NCI-H1930 (cell line): ENCODE results near the gene CHST4.
"Not testable (repeated sequence)": the region's sequence is repeated elsewhere in the genome, so short reads cannot be mapped to it uniquely, and the experiment has no call there.

Source experiments
- DNase-seq, 2 experiments: peaks; one replicate each; lab custom pipeline; 2025; lab: John Stamatoyannopoulos, UW

CHST4 gene

DNA sequence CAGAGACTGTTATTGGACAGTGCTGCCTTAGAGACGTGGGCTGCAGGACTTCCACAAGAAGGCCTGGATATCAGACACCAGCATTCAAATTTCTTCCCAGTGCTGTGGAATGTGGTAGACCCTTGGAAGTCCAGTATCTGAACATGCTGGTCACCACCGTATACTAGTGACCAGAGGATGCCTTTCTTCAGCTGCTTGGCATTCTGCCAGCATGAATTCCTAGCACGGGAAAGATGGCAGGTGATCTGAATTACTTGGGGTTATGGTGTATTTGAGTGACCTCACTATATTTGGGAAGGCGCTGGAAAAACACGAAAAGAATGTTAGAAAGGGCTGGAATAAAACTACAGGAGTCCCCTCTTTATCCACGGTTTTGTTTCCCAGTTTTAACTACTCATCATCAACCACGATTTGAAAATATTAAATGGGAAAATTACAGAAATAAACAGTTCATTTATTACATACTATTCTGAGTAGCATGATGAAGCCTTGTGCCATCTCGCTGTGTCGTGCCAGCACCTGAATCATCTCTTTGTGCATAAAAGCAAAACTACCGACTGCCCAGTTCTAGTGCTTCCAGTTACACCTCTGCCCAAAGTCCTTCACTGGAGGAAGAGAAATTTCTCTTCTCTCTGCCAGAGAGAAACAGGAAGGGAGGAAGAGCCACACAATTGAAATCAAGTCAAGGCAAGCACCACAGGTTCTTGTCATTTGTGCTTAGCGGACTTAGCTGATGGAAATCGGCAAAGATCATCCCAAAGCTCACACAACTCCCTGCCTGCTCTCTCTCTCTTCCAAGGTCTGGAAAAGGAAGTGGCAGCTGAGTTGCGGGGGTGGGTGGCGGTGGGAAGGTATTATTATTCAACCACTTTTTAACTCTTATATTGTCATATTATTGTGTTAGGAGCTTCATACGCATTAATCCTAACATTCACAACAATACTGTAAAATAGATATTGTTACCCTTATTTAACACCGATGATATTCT is 1.4 kb upstream of the CHST4 start:
- no peak for DNase-seq

DNA sequence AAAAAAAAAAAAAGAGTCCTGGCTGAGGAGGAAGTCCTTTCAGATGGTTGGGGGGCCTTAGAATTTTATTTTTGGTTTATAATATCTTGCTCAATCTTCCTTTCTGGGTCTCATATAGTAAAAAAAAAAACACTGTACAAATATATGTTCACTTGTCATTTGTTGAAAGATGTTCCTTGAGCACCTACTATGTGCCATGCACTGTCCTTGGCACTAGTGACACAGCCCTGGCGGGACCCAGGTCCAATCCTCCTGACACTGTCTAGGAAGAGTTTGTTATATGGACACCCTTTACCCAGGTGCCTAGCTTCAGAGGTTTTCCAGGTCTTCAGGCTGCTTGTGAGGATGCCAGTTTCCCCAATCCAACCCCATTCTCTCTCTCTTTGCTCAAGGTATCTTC is 2.0 kb downstream of the CHST4 start:
- no peak for DNase-seq

DNA sequence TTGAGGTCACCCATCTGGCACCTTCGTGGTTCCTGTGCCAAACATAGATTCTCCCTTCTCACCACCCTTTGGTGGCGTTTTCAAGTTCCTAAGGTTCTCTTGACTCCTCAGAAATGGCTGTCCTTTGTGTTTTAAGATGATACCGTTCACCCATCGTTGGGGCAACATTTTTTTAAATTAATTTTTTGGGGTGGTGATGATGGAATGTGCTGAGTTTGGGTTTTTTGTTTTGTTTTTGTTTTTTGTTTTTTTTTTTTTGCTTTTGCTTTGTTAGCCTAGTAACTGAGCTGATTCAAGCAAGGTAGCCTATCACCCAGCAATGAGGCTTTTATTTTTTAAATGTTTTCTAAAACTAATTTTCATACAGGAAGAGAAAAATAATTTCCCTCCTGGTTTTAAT is 2.6 kb downstream of the CHST4 start:
- DNase-seq: no peak

DNA sequence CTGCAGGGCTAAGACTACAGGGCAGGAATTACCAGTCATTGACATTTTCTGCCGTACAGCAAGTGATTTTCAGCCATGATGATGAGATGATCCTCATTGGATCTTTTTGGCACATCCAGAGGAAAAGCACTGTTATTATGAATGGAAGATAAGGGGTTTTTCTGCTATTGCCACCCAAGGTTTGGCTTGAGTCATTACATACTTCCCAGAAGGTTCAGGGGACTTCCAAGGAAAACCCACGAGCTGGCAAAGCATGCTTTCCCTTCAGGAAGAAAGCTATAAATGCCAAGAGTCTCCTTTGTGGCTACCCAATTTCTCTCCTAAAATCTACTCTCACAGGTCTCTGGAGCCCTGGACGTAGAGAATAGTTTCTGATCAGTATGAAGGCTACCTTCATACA is 6.1 kb downstream of the CHST4 start:
- no peak for DNase-seq

DNA sequence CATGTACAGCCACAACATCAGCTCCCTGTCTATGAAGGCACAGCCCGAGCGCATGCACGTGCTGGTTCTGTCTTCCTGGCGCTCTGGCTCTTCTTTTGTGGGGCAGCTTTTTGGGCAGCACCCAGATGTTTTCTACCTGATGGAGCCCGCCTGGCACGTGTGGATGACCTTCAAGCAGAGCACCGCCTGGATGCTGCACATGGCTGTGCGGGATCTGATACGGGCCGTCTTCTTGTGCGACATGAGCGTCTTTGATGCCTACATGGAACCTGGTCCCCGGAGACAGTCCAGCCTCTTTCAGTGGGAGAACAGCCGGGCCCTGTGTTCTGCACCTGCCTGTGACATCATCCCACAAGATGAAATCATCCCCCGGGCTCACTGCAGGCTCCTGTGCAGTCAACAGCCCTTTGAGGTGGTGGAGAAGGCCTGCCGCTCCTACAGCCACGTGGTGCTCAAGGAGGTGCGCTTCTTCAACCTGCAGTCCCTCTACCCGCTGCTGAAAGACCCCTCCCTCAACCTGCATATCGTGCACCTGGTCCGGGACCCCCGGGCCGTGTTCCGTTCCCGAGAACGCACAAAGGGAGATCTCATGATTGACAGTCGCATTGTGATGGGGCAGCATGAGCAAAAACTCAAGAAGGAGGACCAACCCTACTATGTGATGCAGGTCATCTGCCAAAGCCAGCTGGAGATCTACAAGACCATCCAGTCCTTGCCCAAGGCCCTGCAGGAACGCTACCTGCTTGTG is 10.7 kb downstream of the CHST4 start:
- no peak for DNase-seq

DNA sequence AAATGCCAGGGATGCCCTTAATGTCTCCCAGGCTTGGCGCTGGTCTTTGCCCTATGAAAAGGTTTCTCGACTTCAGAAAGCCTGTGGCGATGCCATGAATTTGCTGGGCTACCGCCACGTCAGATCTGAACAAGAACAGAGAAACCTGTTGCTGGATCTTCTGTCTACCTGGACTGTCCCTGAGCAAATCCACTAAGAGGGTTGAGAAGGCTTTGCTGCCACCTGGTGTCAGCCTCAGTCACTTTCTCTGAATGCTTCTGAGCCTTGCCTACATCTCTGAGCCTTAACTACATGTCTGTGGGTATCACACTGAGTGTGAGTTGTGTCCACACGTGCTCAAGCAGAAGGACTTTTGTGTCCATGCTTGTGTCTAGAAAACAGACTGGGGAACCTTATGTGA is 11.4 kb downstream of the CHST4 start:
- DNase-seq: peak in 1 of 2 experiments; percentile 7

DNA sequence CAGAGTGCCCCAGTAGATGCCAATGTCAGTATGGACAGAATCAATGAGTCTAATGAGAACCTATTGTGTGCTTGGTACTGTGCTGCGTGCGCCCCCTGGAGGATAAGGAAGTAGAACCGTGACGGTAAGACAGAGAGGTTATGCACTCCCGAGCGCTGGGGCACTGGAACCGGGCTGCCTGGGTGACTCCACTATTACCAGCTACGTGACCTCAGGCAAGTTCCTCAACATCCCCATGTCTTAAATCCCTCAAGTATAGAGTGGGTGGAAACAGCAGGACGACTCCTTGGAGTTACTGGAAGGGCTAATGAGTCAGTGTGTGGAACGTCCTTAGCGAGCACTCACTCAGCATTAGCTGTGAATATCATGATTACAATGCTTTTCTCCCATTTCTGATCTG is 16.2 kb downstream of the CHST4 start:
- peak in 1 of 2 experiments; percentile 4 for DNase-seq

DNA sequence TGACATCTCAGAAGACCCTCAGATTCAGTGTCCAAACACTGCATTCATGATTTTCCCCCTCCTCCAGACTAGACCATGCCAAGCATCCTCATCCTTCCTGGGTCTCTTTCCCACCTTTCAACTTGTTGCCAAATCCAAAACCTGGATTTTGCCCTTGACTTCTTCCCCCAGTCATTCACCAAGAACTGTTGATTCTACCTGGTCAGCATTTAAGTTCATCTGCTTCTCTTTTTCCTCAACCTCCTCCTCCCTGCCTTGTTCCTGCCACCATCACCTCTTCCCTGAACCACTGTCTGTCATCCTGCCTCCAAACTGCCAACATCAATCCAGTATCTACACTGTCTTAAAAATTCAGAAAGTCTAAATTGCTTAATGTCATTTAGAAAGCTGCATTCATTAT is 20.9 kb downstream of the CHST4 start:
- no peak for DNase-seq

DNA sequence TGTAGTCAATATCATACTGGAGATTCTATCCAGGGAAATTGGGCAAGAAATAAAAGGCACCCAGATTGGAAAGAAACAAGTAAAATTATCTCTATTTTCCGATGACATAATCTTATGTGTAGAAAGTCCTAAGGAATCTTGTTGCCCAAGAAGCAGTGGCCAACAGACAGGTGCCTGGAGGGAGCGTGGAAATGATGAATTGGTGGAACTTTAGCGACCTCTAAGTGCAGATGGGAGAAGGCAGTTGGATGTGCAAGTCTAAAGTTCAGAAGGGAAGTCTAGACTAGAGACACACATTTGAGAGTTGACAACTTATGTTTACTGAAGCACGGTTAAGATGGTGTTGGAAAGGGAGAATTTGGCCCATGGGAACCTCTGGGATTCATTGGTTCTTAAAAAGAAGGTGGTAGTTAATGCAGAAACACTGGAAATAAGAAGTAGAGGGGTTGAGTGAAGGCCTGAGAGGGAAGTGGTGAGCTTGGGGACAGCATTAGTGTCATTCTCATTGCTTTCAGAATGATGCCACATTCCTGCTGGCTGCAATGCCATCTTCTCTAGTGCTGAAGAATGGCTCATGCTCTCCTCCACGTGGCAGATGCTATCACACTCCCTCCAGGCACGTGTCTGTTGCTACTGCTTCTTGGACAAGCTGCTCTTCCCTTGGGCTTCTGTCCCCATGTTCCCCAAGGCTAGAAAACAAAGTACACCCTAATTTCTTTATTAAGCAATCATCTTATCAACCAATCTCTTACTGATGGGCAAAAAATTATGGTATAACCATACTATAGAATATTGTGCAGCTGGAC is 26.7 kb downstream of the CHST4 start:
- no peak for DNase-seq

DNA sequence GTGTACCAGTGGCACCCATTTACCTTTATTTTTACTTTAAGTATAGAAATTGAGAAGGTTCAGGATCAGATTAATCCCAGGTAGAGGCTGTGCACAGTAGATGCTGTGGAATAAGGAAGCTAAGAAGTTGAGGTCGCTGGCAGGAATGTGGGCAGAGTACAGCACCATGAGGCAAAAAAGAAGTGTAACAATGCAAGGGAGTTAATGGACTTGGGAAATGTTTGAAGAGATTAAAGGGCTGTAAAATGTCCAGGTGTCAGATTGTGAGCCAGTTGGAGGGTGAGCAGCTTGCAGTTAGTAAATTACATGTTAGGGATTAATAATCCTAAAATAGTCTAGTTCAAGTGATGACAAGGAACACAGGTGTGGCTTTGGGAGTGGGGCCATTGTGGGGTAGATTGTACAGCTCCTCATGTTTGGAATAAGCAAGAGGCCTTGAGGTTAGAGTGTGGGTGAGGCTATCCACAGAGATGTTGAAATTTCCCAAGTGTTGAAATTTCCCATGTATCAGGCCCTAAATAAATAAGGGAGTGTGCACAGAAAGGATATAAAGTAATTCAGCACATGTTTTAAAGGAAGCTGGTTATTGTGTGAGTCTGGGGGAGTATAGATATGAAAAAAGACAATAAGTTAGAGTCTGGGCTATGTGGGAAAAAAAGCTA is 29.1 kb downstream of the CHST4 start:
- no peak for DNase-seq

DNA sequence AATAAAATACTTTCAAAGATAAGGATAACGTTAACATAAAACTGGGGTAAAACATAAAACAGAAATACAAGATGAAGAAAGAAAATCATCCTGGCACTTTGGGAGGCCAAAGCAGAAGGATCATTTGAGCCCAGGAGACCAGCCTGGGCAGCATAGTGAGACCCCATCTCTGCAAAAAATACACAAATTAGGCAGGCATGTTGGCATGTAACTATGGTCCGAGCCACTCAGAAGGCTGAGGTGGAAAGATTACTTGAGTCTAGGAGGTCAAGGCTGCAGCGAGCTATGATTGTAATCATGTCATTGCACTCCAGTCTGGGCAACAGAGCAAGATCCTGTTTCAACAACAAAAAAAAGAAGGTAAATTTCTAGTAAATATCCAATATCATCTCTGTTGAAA is 31.1 kb downstream of the CHST4 start:
- no peak for DNase-seq

DNA sequence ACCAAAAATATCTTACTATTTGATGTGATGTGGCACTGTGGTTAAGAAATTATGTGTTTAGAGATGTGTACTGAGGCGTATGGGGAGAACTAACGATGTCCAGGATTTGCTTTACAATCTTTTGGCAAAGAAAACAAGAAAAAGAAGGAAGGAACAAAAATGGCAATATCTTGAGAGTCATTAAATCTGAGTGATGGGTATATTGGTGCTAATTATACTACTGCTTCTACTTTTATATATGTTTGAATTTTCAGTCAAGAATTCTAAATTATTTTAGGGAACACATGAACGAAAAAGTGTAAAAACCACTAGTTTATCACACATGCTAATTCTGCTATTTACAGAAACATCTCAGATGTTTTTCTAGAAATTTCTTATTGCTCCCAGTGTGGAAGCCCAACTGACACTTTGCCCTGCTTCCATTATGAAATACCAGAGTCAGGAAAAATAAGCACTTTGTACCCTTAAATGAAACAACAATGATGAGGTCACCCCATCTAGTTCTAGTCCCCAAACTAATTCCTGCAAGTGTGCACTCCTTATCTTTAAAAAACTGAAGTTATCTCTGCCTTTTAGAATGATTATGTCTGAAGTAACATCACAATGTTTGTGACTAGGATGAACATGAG is 31.8 kb downstream of the CHST4 start:
- no peak for DNase-seq

DNA sequence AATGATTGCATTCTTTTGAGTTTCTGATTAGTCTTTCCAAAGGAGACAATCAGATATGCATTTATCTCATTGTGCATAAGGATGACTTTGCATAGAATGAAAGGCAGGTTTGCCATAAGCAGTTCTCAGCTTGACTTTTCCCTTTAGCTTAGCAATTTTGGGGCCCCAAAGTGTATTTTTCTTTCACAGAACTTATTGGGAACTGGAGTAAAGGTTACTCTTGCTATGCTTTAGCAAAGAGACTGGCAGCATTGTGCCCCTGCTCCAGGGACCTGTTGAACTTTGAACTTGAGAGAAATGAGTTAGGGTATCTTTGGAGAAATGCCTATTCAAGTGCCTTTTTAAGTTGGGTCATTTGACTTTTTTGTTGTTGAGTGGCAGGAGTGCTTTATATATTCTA is 33.6 kb downstream of the CHST4 start:
- no peak for DNase-seq

DNA sequence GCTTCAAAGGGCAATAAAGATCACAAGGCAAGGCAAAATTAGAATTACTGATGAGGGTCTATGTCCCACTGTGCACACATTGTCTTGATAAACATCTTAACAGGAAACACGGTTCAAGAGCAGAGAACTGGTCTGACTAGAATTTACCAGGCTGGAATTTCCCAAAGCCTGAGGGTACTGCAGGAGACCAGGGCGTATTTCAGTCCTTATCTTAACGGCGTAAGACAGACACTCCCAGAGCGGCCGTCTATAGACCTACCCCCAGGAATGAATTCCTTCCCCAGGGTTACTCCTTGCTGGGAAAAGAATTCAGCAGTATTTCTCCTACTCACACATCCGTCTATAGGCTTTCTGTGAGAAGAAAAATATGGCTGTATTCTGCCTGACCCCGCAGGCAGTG is 35.7 kb downstream of the CHST4 start:
- not testable (repeated sequence) for DNase-seq

DNA sequence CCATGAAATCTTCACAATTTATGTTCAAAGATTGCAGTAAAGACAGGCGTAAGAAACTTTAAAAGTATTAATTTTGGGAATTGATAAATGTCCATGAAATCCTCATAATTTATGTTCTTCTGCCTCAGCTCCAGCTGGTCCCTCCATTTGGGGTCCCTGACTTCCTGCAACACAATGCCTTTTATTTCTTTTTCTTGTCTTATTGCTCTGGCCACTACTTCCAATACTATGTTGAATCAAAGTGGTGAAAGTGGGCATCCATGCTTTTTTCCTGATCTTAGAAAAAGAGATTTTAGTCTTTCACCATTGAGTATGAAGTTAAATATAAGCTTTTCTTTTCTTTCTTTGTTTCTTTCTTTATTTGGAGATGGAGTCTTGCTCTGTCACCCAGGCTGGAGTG is 36.3 kb downstream of the CHST4 start:
- DNase-seq: no peak

DNA sequence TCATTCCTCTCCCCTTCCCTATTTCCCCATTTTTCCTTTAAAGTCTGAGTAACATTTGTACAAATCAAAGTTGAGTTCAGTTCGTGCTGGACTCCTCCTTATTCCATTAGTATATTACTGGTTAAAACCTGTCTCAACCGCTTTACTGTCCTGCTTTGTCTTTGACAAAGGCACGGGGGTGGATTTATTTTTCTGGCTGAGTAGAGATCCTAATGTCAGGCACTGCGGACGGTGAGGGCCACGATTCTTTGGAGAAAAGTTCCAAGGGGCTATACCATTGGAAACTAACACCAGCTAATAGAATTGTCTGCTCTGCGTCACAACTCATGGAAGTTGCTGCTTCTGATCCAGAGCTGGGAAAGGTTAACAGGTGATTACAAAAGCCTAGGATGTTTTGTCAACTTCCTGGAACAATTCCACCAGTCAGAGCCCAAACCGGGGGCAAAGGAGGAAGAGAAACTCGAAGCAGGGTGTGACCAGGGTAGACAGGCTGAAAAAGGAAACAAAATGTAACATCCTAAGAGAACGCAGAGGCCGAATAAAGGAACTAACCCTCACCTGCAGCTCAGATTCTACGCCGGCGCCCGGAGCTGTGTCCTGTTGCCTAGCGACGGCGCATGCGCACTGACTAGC is 38.2 kb downstream of the CHST4 start:
- DNase-seq: no peak

DNA sequence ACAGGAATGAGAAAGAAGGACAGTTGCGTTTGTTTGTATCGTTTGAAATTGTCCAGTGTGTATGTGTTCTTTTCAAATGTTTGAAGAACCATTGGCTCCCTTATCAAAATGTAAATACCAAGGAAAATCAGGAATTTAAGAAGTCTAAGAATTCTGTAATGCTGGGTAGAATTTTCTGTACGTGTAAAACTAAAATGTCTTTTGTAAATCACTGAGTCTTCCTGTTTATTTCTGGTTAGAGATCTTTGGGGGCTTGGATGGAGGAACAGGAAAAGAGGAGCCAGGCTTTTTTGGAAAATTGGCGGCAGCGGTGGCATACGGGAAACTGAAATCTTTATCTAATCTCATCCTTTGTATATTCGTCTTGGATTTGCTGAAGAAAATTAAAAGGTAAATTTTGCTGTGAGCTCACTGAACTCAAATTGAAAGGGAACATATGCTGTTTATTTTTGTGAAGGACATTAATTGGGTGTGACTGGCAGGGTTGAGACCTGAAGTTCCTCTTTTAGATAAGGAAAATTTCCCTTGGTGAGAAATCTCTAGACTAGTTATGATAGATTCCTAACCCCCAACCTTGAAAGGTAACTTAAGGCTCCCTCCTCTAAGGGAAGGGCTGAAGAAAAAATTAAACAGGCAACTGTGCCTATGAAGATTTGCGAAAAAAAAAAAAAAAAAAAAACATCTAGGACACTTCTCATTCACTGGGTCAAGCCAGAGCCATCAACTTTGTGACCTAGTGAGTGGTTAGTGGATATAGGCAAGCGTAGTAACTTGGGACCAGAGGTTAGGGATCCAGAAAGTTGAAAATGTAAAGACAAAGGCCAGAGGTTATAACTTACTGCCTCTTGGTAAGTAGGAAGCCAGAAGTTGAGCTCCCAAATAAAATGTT is 39.8 kb downstream of the CHST4 start:
- no peak for DNase-seq

DNA sequence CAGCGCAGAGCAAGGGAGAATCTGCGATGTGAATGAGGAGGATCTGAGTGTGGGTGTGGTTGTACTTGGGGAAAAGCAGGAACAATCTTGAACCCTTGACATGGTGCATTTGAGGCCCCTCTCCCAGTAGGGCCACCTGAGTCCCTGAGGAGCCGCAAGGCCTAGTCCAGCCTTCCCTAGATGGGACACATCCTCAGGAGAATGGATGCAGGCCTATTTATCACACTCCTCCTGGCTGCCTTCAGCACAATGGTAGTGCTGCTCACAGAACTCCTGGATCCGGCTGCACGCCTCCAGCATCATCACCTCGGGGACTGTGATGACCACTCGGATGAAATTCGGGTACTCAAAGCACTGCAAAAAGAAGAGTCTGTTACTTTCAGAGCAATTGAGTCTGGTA is 41.7 kb downstream of the CHST4 start:
- DNase-seq: no peak

DNA sequence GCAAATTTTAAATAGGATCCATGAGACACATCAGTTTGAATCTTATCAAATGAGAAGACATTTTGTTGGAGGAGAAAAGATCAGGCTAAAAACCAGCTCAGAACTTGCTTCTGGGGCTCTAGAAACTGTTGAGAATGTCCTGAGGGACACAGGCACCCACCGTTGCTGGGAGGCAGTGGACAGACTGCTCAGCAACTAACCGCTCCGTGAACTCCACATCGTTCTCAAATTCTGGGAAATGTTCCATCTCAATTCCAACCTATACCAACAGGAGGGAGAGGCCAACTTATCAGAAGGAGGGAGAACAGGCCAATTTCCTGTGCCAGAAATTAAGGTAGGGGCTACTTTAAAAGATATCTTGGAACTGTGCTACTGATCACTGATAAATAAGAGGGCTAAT is 42.3 kb downstream of the CHST4 start:
- DNase-seq: no peak

DNA sequence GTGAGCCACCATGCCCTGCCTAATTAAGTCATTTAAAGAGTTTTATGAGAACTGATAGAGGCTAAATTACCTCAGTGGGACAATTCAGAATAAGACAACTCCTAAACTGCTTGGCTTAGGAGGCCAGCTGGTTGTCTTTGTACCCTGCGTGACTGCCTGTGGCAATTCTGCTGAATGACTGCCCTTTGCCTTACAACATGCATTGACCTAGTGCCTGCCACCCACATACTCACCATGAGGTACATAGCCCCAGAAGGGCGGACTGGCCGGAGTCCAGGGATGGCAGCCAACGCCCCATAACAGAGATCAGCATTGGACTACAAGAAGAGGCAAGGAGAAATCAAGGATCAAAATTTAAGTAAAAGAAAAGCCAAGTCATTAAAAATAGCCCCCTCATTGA is 43.4 kb downstream of the CHST4 start:
- no peak for DNase-seq
